Esophagus squamous epithelium (tissue), 5 donors: ENCODE data around the gene CYB5R4. TPM values are rescaled to one million over a fixed set of nuclear protein-coding genes. Genes with fewer than 3 reads are reported as not detected.
"Not testable (repeated sequence)": the region's sequence is repeated elsewhere in the genome, so short reads cannot be mapped to it uniquely, and the experiment has no call there.

ENCODE experiments used
- DNase-seq: peaks from one replicate; lab custom pipeline; 2025; lab: John Stamatoyannopoulos, UW
- H3K27ac ChIP-seq, 4 donors: fragments of 200-600 bp; sonication (generic); one replicate each; pipeline ENCODE4 v1.5.1; 2016 to 2019; ENCODE audit warnings: mild to moderate bottlenecking in 1 of 4
- H3K27me3 ChIP-seq, 4 donors: fragments of 200-600 bp; sonication (generic); 1 replicate in 3 of 4; 2 replicates in 1 of 4; pipeline versions ENCODE4 v1.5.1 to v1.6.0; 2017 to 2021; ENCODE audit warnings: antibody characterized with exemption in 1 of 4
- H3K36me3 ChIP-seq, 3 donors: fragments of 200-600 bp; sonication (generic); one replicate each; pipeline ENCODE4 v1.5.1; 2016 to 2019
- H3K4me1 ChIP-seq, 3 donors: fragments of 200-600 bp; sonication (generic); one replicate each; pipeline ENCODE4 v1.5.1; 2017 to 2019
- H3K4me3 ChIP-seq, 4 donors: fragments of 200-600 bp; sonication (generic); 1 replicate in 3 of 4; 2 replicates in 1 of 4; pipeline ENCODE4 v1.5.1; 2016 to 2019; ENCODE audit warnings: mild to moderate bottlenecking in 2 of 4, moderate library complexity in 1 of 4
- H3K9me3 ChIP-seq, 3 donors: fragments of 200-600 bp; sonication (generic); one replicate each; pipeline ENCODE4 v1.5.1; 2016 to 2019
- CTCF ChIP-seq, 6 experiments: fragments of 450-650 bp in 4 of 6; fragments of 200-600 bp in 2 of 6; sonication (generic) in 2 of 6; IDR thresholded peaks; one replicate each; pipeline ENCODE4 v1.5.1; 2016 to 2019; ENCODE audit warnings: antibody characterized with exemption in 6 of 6, mild to moderate bottlenecking in 4 of 6, moderate library complexity in 4 of 6
- POLR2A ChIP-seq, 4 donors: fragments of 450-650 bp; IDR thresholded peaks; one replicate each; pipeline ENCODE4 v1.6.1; 2017; ENCODE audit warnings: antibody characterized with exemption in 4 of 4, mild to moderate bottlenecking in 4 of 4, moderate library complexity in 3 of 4
- WGBS, 2 donors: methylation state at CpG; one replicate each; pipeline ENCODE4 v1.1.5; 2018; 5-methylcytosine and 5-hydroxymethylcytosine counted together
- intact Hi-C: fragments of 100-400 bp; cut with DNase I; formaldehyde crosslinking; loops from one replicate; pipeline ENCODE4 v1.15.0; 2022
- total RNA-seq, 4 donors: library from RNA; depleted of rRNA; stranded (reverse); fragments of >200 nt; gene quantifications; one replicate each; pipeline ENCODE4 v1.1.0, GENCODE V29; 2016
- donor health status: DM: yes; HTN: yes; CAD: no.

Gene CYB5R4
- total RNA-seq, 4 donors from 2014 or later = 9.2 to 32.7 (median 14.2) TPM

GRCh38 chr6:83904395-83904794 is 44.9 kb downstream of the CYB5R4 start:
- Histone ChIP-seq H3K9me3 (no peaks in the 10 kb centered on the region), H3K27ac (no peak overlapping the region), H3K27me3 (no peaks in the 10 kb centered on the region), H3K36me3 (peaks cover 0 to under 1% (median 0%) of the 10 kb centered on the region in 3 donors), H3K4me1 (no peaks in the 10 kb centered on the region), H3K4me3 (no peak overlapping the region)
- 62 to 72% methylated on average over 4 of the region's 4 CpGs for WGBS, 2 donors
- no peak for DNase-seq
- intact Hi-C loops = no loop called here
- no peak for TF ChIP-seq POLR2A (IDR thresholded peaks at IDR 0.05)
- TF ChIP-seq CTCF (IDR thresholded peaks at IDR 0.05) = no peak

- Histone ChIP-seq H3K4me3 (no peak overlapping the region), H3K4me1 (no peaks in the 10 kb centered on the region), H3K27me3 (no peaks in the 10 kb centered on the region), H3K36me3 (peaks cover 0 to 9% (median 0%) of the 10 kb centered on the region in 3 donors), H3K9me3 (no peaks in the 10 kb centered on the region), H3K27ac (no peak overlapping the region)
- intact Hi-C loops = no loop called here
- DNase-seq = no peak
- WGBS, 2 donors = 94% methylated on average over 3 of the region's 4 CpGs; no CpG with 5 or more reads in 1 of the 2 donors
- TF ChIP-seq POLR2A (IDR thresholded peaks at IDR 0.05) = no peak
- TF ChIP-seq CTCF (IDR thresholded peaks at IDR 0.05) = no peak
Observed at GRCh38 chr6:83905648-83906047, 46.2 kb downstream of the CYB5R4 start.

GRCh38 chr6:83907623-83908390 is 48.3 kb downstream of the CYB5R4 start:
- H3K4me3 ChIP-seq, H3K27ac ChIP-seq, intact Hi-C loops, H3K9me3 ChIP-seq, DNase-seq, H3K27me3 ChIP-seq, H3K4me1 ChIP-seq: not testable (repeated sequence)
- peaks cover 0 to 18% (median 0%) of the 10 kb centered on the region in 3 donors for H3K36me3 ChIP-seq
- WGBS, 2 donors = 82 to 88% methylated on average over 5 of the region's 5 CpGs

GRCh38 chr6:83908813-83909212 is 49.3 kb downstream of the CYB5R4 start:
- TF ChIP-seq POLR2A (IDR thresholded peaks at IDR 0.05) (no peak), CTCF (IDR thresholded peaks at IDR 0.05) (no peak)
- Histone ChIP-seq H3K27me3 (no peaks in the 10 kb centered on the region), H3K4me1 (no peaks in the 10 kb centered on the region), H3K9me3 (no peaks in the 10 kb centered on the region), H3K36me3 (peaks cover 0 to 18% (median 0%) of the 10 kb centered on the region in 3 donors), H3K4me3 (no peak overlapping the region), H3K27ac (no peak overlapping the region)
- intact Hi-C loops = no loop called here
- DNase-seq = no peak
- 63 to 77% methylated on average over 2 of the region's 2 CpGs for WGBS, 2 donors

GRCh38 chr6:83911278-83911677 is 51.8 kb downstream of the CYB5R4 start:
- no peaks in the 10 kb centered on the region for H3K4me1 ChIP-seq
- DNase-seq = no peak
- no peak for TF ChIP-seq POLR2A (IDR thresholded peaks at IDR 0.05)
- no peak for TF ChIP-seq CTCF (IDR thresholded peaks at IDR 0.05)
- H3K9me3 ChIP-seq = no peaks in the 10 kb centered on the region
- H3K36me3 ChIP-seq = peaks cover 0 to 29% (median 0%) of the 10 kb centered on the region in 3 donors
- no peak overlapping the region for H3K4me3 ChIP-seq
- H3K27me3 ChIP-seq = no peaks in the 10 kb centered on the region
- intact Hi-C loops = no loop called here
- H3K27ac ChIP-seq = no peak overlapping the region
